Neural progenitor cell (in vitro differentiated cells): ENCODE data around the gene SNRNP70. TPM values are rescaled to one million over a fixed set of nuclear protein-coding genes. Genes with fewer than 3 reads are reported as not detected.
A peak's percentile ranks its signal among the peaks of the same experiment; 100 is the strongest.

ENCODE experiments used
- DNase-seq: peaks from one replicate; pipeline ENCODE4 v3.0.0-alpha.2; 2016; ENCODE audit warnings: low spot score
- H2AFZ ChIP-seq: fragments of 200-600 bp; sonication (generic); replicated peaks from 2 replicates; pipeline ENCODE4 v1.6.1; 2016; ENCODE audit warnings: antibody characterized with exemption
- H3F3A ChIP-seq: fragments of 200-600 bp; sonication (generic); 2 replicates; pipeline ENCODE4 v1.6.1; 2016; ENCODE audit warnings: antibody characterized with exemption, low read depth
- H3K27ac ChIP-seq: fragments of 200-600 bp; sonication (generic); 2 replicates; pipeline ENCODE4 v1.5.1; 2016; ENCODE audit warnings: mild to moderate bottlenecking
- H3K27me3 ChIP-seq: fragments of 200-600 bp; sonication (generic); 2 replicates; pipeline ENCODE4 v1.6.1; 2016; ENCODE audit warnings: mild to moderate bottlenecking, moderate library complexity
- H3K36me3 ChIP-seq: fragments of 200-600 bp; sonication (generic); 2 replicates; pipeline ENCODE4 v1.5.1; 2016
- H3K4me1 ChIP-seq: fragments of 200-600 bp; sonication (generic); 2 replicates; pipeline ENCODE4 v1.6.1; 2016; ENCODE audit warnings: mixed run types
- H3K4me2 ChIP-seq: fragments of 200-600 bp; sonication (generic); 2 replicates; pipeline ENCODE4 v1.6.1; 2016
- H3K4me3 ChIP-seq: fragments of 200-600 bp; sonication (generic); 2 replicates; pipeline ENCODE4 v1.5.1; 2016
- H3K79me2 ChIP-seq: fragments of 200-600 bp; sonication (generic); 2 replicates; pipeline ENCODE4 v1.6.1; 2016; ENCODE audit warnings: low read depth
- H3K9ac ChIP-seq: fragments of 200-600 bp; sonication (generic); 2 replicates; pipeline ENCODE4 v1.6.1; 2016
- H3K9me3 ChIP-seq: fragments of 200-600 bp; sonication (generic); 2 replicates; pipeline ENCODE4 v1.5.1; 2016; ENCODE audit warnings: low read depth
- H4K20me1 ChIP-seq: fragments of 200-600 bp; sonication (generic); 2 replicates; pipeline ENCODE4 v1.6.1; 2016; ENCODE audit warnings: low read depth
- H3K27ac Mint-ChIP-seq: 3 replicates; pipeline ENCODE4 v1.8.0; 2021; ENCODE audit warnings: mixed read lengths
- H3K27me3 Mint-ChIP-seq: 2 replicates; pipeline ENCODE4 v1.8.0; 2022; ENCODE audit warnings: low read depth, mild to moderate bottlenecking, inconsistent platforms, moderate library complexity, mixed read lengths; ENCODE audit not compliant: insufficient read depth
- H3K36me3 Mint-ChIP-seq: 3 replicates; pipeline ENCODE4 v1.8.0; 2021; ENCODE audit warnings: mixed read lengths
- H3K4me1 Mint-ChIP-seq: 3 replicates; pipeline ENCODE4 v1.8.0; 2021; ENCODE audit warnings: mixed read lengths
- H3K4me3 Mint-ChIP-seq: 3 replicates; pipeline ENCODE4 v1.8.0; 2021; ENCODE audit warnings: mild to moderate bottlenecking, moderate library complexity, mixed read lengths
- H3K9me3 Mint-ChIP-seq: 3 replicates; pipeline ENCODE4 v1.8.0; 2020; ENCODE audit warnings: mixed read lengths
- EZH2 ChIP-seq: fragments of 200-600 bp; sonication (generic); IDR thresholded peaks from 2 replicates; pipeline ENCODE4 v1.6.1; 2017; ENCODE audit warnings: antibody characterized with exemption, mild to moderate bottlenecking, moderate library complexity
- EZH2phosphoT487 ChIP-seq: fragments of 200-600 bp; sonication (generic); IDR thresholded peaks from 2 replicates; pipeline ENCODE4 v1.6.1; 2017; ENCODE audit warnings: antibody characterized with exemption
- total RNA-seq: library from RNA; depleted of rRNA; stranded (reverse); fragments of >200 nt; gene quantifications from 2 replicates; pipeline ENCODE4 v1.2.3, GENCODE V29; 2015; ENCODE audit warnings: low replicate concordance
- TF ChIP-seq, protein P1 (sequence below): fragments of 200-600 bp; sonication (generic); IDR thresholded peaks from 2 replicates; pipeline ENCODE4 v1.5.1; 2017; ENCODE audit warnings: antibody characterized with exemption, mild to moderate bottlenecking

Gene SNRNP70
- total RNA-seq, 1 donor from 2014 or later = 162 TPM

DNA sequence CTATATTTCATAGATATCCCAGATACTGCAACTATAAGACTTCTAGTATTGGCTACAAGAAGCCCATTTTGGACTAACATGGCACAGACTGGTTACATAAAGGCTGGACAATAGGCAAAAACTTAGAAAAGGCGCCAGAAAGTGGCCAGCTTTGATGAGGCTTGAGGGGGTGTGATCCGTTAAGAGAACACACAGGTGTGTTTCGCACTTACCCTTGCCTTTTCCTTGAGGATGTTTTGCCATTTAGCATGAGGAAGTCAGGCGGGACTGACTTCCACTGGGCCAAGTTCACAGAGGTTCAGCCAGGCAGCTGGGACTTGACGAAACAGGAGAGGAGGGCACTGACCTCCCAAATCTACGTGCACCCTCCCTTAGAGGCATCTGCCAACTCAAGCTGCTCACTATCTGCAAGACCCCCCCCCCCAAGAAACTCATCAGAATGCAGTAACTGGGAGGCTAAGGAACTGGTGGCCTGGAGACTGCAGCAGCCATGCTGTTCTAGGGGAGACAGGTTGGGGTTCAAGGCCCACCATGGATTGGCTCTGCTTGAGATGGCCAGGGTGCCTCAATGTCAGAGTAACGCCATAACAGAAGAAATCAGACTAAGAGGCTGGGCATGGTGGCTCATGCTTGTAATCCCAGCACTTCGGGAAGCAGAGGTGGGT, 24.4 kb downstream of the SNRNP70 start:
- TF ChIP-seq EZH2phosphoT487 = no peak
- no peak for TF ChIP-seq EZH2
- TF ChIP-seq, protein P1, sequence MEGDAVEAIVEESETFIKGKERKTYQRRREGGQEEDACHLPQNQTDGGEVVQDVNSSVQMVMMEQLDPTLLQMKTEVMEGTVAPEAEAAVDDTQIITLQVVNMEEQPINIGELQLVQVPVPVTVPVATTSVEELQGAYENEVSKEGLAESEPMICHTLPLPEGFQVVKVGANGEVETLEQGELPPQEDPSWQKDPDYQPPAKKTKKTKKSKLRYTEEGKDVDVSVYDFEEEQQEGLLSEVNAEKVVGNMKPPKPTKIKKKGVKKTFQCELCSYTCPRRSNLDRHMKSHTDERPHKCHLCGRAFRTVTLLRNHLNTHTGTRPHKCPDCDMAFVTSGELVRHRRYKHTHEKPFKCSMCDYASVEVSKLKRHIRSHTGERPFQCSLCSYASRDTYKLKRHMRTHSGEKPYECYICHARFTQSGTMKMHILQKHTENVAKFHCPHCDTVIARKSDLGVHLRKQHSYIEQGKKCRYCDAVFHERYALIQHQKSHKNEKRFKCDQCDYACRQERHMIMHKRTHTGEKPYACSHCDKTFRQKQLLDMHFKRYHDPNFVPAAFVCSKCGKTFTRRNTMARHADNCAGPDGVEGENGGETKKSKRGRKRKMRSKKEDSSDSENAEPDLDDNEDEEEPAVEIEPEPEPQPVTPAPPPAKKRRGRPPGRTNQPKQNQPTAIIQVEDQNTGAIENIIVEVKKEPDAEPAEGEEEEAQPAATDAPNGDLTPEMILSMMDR = no peak
- peaks cover 63% of the 10 kb centered on the region for H3F3A ChIP-seq
- H3K9me3 ChIP-seq = no peaks in the 10 kb centered on the region
- Mint-ChIP-seq H3K36me3 (peaks cover 30% of the 10 kb centered on the region), H3K27ac (peak overlapping the region; percentile 27), H3K9me3 (no peaks in the 10 kb centered on the region), H3K27me3 (peaks cover 10% of the 10 kb centered on the region), H3K4me3 (no peak overlapping the region), H3K4me1 (peaks cover 10% of the 10 kb centered on the region)
- no peak for DNase-seq
- H3K27ac ChIP-seq = no peak overlapping the region
- H4K20me1 ChIP-seq = peaks cover 56% of the 10 kb centered on the region
- H3K79me2 ChIP-seq = peaks cover 10% of the 10 kb centered on the region
- H3K4me2 ChIP-seq = no peak overlapping the region
- no peak overlapping the region for H3K9ac ChIP-seq
- H2AFZ ChIP-seq = no peak overlapping the region
- peaks cover 4% of the 10 kb centered on the region for H3K4me1 ChIP-seq
- no peaks in the 10 kb centered on the region for H3K36me3 ChIP-seq
- no peak overlapping the region for H3K4me3 ChIP-seq
- no peaks in the 10 kb centered on the region for H3K27me3 ChIP-seq

DNA sequence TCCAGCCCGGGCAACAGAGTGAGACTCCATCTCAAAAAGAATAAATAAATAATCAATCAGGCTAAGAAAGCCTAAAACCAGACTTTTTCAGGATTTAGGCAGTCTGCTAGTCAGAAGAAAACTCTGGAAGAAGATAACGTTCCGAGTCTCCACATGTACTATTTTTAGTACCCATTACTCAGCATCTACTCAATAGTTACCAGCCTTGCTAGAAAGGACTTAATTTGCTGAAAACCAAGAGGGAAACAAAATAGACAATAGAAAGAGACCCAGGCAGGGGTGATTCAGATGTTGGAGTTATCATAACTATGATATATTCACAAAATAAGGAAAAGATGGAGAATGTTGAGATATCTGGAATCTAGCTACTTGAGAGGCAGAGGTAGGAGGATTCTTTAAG, 25.3 kb downstream of the SNRNP70 start:
- Histone ChIP-seq H2AFZ (no peak overlapping the region), H3K79me2 (peaks cover 10% of the 10 kb centered on the region), H3K4me3 (no peak overlapping the region), H3K36me3 (no peaks in the 10 kb centered on the region), H3K9ac (no peak overlapping the region), H3K27ac (no peak overlapping the region), H3K4me2 (no peak overlapping the region), H3F3A (peaks cover 61% of the 10 kb centered on the region), H3K4me1 (peaks cover 4% of the 10 kb centered on the region), H3K9me3 (no peaks in the 10 kb centered on the region), H4K20me1 (peaks cover 53% of the 10 kb centered on the region), H3K27me3 (peaks cover 7% of the 10 kb centered on the region)
- Mint-ChIP-seq H3K27ac (no peak overlapping the region), H3K4me3 (no peak overlapping the region), H3K4me1 (peaks cover 14% of the 10 kb centered on the region), H3K27me3 (peaks cover 10% of the 10 kb centered on the region), H3K36me3 (peaks cover 24% of the 10 kb centered on the region), H3K9me3 (no peaks in the 10 kb centered on the region)
- TF ChIP-seq EZH2 (no peak), EZH2phosphoT487 (no peak)
- TF ChIP-seq, protein P1 = no peak
- DNase-seq = no peak

DNA sequence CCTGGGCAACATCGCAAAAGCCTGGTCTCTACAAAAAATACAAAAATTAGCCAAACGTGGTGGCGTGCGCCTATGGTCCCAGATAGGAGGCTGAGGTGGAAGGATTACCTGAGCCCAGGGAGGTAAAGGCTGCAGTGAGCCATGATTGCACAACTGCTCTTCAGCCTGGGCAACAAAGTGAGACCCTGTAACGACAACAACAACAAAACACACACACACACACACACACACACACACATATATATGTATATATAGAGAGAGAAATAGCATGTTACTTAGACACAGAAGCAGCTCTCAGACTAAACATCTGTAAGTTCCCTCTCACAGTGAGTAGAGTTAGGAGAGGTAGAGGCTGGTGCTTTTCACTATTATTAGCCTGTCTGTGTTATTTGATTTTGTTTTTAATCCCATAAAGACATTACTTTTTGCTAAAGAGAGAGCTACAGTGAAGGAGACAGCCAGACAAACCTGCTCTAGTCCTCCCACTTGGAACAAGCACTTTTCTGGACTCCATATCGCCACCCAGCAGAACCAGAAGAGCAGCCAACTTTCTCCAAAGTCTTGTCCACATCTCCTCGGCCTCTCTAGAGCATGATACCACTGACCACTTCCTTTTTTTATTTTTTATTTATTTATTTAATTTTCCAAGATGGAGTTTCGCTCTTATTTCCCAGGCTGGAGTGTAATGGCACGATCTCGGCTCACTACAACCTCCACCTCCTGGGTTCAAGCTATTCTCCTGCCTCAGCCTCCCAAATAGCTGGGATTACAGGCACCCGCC, 26.2 kb downstream of the SNRNP70 start:
- Mint-ChIP-seq H3K27me3 (peaks cover 10% of the 10 kb centered on the region), H3K4me3 (no peak overlapping the region)

More for the DNA sequence above, 26.2 kb downstream of the SNRNP70 start:
- no peaks in the 10 kb centered on the region for H3K36me3 ChIP-seq
- Mint-ChIP-seq H3K9me3 (no peaks in the 10 kb centered on the region), H3K27ac (no peak overlapping the region), H3K4me1 (peaks cover 14% of the 10 kb centered on the region), H3K36me3 (peaks cover 24% of the 10 kb centered on the region)
- H3K27me3 ChIP-seq = peaks cover 8% of the 10 kb centered on the region
- H3K4me1 ChIP-seq = peaks cover 4% of the 10 kb centered on the region
- no peak overlapping the region for H3K4me3 ChIP-seq
- TF ChIP-seq EZH2 (no peak), EZH2phosphoT487 (no peak)
- TF ChIP-seq, protein P1 = no peak
- H3K9ac ChIP-seq = no peak overlapping the region
- DNase-seq = no peak
- peaks cover 50% of the 10 kb centered on the region for H4K20me1 ChIP-seq
- H3K4me2 ChIP-seq = no peak overlapping the region
- H2AFZ ChIP-seq = no peak overlapping the region
- peaks cover 53% of the 10 kb centered on the region for H3F3A ChIP-seq
- no peaks in the 10 kb centered on the region for H3K9me3 ChIP-seq
- no peak overlapping the region for H3K27ac ChIP-seq
- H3K79me2 ChIP-seq = peaks cover 8% of the 10 kb centered on the region
